ENCODE data around the gene ZNF48. TPM values are rescaled to one million over a fixed set of nuclear protein-coding genes. Genes with fewer than 3 reads are reported as not detected.

Gene ZNF48
- total and polyA plus RNA-seq, 12 donors: 2.2 to 8.0 (median 5.4) TPM

DNA sequence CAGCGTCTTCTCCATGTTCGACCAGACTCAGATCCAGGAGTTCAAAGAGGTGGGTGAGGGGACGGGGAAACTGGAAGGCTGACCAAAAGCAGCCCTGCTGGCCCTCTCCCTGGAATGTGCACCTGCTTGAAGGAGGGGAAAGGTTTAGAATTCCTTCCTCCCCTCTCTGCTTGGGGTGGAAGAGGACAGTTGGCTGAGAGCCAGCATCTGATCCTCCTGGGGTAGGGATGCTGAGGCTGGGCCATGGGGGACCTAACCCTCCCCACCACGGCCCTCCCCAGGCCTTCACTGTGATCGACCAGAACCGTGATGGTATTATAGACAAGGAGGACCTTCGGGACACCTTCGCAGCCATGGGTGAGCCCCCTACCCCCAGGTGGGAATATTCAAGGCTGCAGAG, 19.4 kb upstream of the ZNF48 start:
- Histone ChIP-seq H3K4me1 (peaks cover 10 to 42% (median 23%) of the 10 kb centered on the region in 9 donors), H3K9me3 (no peaks in the 10 kb centered on the region), H3K27ac (no peak overlapping the region), H3K4me3 (no peak overlapping the region), H3K36me3 (no peaks in the 10 kb centered on the region), H3K27me3 (no peaks in the 10 kb centered on the region)
- intact Hi-C loops (cut with DNase I): no loop called here
- DNase-seq (no peak), ATAC-seq (no peak)
- TF ChIP-seq, protein P1, sequence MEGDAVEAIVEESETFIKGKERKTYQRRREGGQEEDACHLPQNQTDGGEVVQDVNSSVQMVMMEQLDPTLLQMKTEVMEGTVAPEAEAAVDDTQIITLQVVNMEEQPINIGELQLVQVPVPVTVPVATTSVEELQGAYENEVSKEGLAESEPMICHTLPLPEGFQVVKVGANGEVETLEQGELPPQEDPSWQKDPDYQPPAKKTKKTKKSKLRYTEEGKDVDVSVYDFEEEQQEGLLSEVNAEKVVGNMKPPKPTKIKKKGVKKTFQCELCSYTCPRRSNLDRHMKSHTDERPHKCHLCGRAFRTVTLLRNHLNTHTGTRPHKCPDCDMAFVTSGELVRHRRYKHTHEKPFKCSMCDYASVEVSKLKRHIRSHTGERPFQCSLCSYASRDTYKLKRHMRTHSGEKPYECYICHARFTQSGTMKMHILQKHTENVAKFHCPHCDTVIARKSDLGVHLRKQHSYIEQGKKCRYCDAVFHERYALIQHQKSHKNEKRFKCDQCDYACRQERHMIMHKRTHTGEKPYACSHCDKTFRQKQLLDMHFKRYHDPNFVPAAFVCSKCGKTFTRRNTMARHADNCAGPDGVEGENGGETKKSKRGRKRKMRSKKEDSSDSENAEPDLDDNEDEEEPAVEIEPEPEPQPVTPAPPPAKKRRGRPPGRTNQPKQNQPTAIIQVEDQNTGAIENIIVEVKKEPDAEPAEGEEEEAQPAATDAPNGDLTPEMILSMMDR (IDR thresholded peaks at IDR 0.05): no peak
- 88 to 89% methylated on average over 8 of the region's 8 CpGs for WGBS, 2 donors

DNA sequence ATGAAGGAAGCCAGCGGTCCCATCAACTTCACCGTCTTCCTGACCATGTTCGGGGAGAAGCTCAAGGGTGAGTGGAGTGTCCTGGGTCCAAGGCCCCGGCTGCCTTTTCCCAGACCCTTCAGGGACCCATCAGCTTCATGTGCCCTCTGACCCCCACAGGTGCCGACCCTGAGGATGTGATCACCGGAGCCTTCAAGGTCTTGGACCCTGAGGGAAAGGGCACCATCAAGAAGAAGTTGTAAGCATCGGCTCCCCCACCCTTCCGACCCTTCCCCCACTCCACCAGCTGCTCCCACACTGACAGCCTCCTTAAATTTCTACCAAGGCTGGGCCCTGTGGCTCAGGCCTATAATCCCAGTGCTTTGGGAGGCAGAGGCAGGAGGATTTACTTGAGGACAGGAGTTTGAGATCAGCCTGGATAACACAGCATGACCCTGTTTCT, 18.7 kb upstream of the ZNF48 start:
- Histone ChIP-seq H3K4me3 (no peak overlapping the region), H3K9me3 (no peaks in the 10 kb centered on the region), H3K27ac (peak overlapping the region in 7 of 10 donors; percentile 98 to 100 (median 99)), H3K36me3 (no peaks in the 10 kb centered on the region), H3K4me1 (peaks cover 10 to 38% (median 19%) of the 10 kb centered on the region in 9 donors), H3K27me3 (no peaks in the 10 kb centered on the region)
- 94% methylated on average over 8 of the region's 8 CpGs for WGBS, 2 donors
- TF ChIP-seq, protein P1 (IDR thresholded peaks at IDR 0.05): no peak
- intact Hi-C loops (cut with DNase I): no loop called here
- ATAC-seq (no peak), DNase-seq (no peak)

DNA sequence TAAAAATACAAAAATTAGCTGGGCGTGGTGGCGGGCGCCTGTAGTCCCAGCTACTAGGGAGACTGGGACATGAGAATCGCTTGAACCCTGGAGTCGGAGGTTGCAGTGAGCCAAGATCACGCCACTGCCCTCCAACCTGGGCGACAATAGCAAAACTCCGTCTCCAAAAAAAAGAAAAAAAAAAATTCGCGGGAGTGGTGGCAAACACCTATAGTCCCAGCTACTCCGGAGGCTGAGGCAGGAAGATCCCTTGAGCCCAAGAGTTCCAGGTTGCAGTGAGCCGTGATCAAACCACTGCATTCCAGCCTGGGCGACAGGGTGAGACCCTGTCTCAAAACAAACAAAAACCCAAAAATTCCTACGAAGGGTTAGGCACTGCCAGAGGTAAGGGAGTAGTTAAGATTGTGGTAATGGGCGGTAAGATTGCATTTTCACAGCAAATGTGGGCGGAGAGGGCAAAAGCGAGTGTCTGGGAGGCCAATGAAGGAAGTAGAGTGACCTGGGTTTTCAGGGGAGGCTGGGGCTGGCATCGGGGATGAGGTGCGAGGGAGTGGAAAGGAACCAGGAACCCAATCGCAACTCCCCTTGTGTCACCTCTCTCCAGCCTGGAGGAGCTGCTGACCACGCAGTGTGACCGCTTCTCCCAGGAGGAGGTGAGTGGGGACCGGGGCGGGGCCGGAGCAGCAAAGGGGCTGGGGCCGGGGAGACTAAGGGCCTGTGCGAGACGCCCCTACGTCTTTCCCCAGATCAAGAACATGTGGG, 18.0 kb upstream of the ZNF48 start:
- Histone ChIP-seq H3K36me3 (no peaks in the 10 kb centered on the region), H3K27me3 (no peaks in the 10 kb centered on the region), H3K9me3 (no peaks in the 10 kb centered on the region), H3K27ac (peak overlapping the region; percentile 98 to 100 (median 99)), H3K4me1 (peaks cover 10 to 31% (median 16%) of the 10 kb centered on the region in 9 donors), H3K4me3 (peak overlapping the region; percentile 35 to 94 (median 68))
- TF ChIP-seq, protein P1 (IDR thresholded peaks at IDR 0.05): no peak
- WGBS, 2 donors: 45% methylated on average over 29 of the region's 29 CpGs
- intact Hi-C loops (cut with DNase I): no loop called here
- no peak for DNase-seq
- ATAC-seq: no peak

DNA sequence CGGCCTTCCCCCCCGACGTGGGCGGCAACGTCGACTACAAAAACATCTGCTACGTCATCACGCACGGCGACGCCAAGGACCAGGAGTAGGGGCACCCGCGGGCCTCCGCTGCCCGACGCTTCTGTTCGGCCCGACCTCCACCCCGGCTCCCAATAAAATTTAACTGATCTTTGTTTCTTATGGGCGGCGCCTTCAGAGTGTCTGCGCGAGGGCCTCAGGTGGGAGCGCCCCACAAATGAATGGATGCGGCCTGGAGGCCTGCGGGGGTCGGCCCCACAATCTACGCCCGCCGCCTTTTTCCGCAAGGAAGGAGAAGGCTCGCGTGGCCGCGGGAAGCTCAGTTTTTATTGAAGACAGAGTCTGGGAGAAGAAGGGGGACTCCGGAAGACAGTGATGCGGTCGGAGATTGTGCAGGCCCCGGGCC, 17.4 kb upstream of the ZNF48 start:
- intact Hi-C loops (cut with DNase I): no loop called here
- DNase-seq: peak; percentile 96
- H3K27me3 ChIP-seq: no peaks in the 10 kb centered on the region
- peak overlapping the region; percentile 98 to 100 (median 99) for H3K27ac ChIP-seq
- H3K4me3 ChIP-seq: peak overlapping the region; percentile 35 to 94 (median 68)
- ATAC-seq: peak; percentile 69 to 86 (median 78)
- H3K4me1 ChIP-seq: peaks cover 10 to 29% (median 15%) of the 10 kb centered on the region in 9 donors
- H3K9me3 ChIP-seq: no peaks in the 10 kb centered on the region
- 0 to 1% methylated on average over 39 of the region's 39 CpGs for WGBS, 2 donors
- no peaks in the 10 kb centered on the region for H3K36me3 ChIP-seq
- TF ChIP-seq, protein P1 (IDR thresholded peaks at IDR 0.05): no peak
